Suprapubic skin (tissue), 4 donors: Measurements from ENCODE around the gene GAL3ST2. TPM values are rescaled to one million over a fixed set of nuclear protein-coding genes. Genes with fewer than 3 reads are reported as not detected.

ENCODE experiments used
- DNase-seq, 2 donors: peaks; one replicate each; pipeline ENCODE4 v3.0.0-alpha.2; 2019; ENCODE audit warnings: low spot score in 2 of 2
- H3K27ac ChIP-seq: fragments of 200-600 bp; sonication (generic); one replicate; pipeline ENCODE4 v1.5.1; 2019
- H3K27me3 ChIP-seq: fragments of 200-600 bp; sonication (generic); one replicate; pipeline ENCODE4 v1.5.1; 2019
- H3K36me3 ChIP-seq: fragments of 200-600 bp; sonication (generic); one replicate; pipeline ENCODE4 v1.5.1; 2019
- H3K4me1 ChIP-seq: fragments of 200-600 bp; sonication (generic); one replicate; pipeline ENCODE4 v1.5.1; 2019
- H3K4me3 ChIP-seq: fragments of 200-600 bp; sonication (generic); one replicate; pipeline ENCODE4 v1.5.1; 2019; ENCODE audit warnings: mild to moderate bottlenecking
- H3K9me3 ChIP-seq: fragments of 200-600 bp; sonication (generic); one replicate; pipeline ENCODE4 v1.5.1; 2019
- EP300 ChIP-seq: sonication (generic); formaldehyde crosslinking; IDR thresholded peaks from one replicate; pipeline ENCODE4 v1.6.1; 2017; ENCODE audit warnings: antibody characterized with exemption
- POLR2A ChIP-seq, 2 donors: fragments of 450-650 bp; IDR thresholded peaks; one replicate each; pipeline ENCODE4 v1.6.1; 2017; ENCODE audit warnings: antibody characterized with exemption in 2 of 2, mild to moderate bottlenecking in 2 of 2, moderate library complexity in 2 of 2
- POLR2AphosphoS5 ChIP-seq, 3 donors: sonication (generic); formaldehyde crosslinking; IDR thresholded peaks; one replicate each; pipeline ENCODE4 v1.6.1; 2017; ENCODE audit warnings: antibody characterized with exemption in 3 of 3
- WGBS: methylation state at CpG from one replicate; pipeline ENCODE4 v1.1.5; 2018; 5-methylcytosine and 5-hydroxymethylcytosine counted together
- total RNA-seq, 4 donors: library from RNA; depleted of rRNA; stranded (reverse); fragments of >200 nt; gene quantifications; one replicate each; pipeline ENCODE4 v1.1.0, GENCODE V29; 2016
- TF ChIP-seq, protein P1 (sequence below), 2 donors: fragments of 200-600 bp in 1 of 2; fragments of 450-650 bp in 1 of 2; sonication (generic) in 1 of 2; IDR thresholded peaks; one replicate each; pipeline ENCODE4 v1.5.1; 2016 to 2019; ENCODE audit warnings: antibody characterized with exemption in 2 of 2, mild to moderate bottlenecking in 1 of 2, moderate library complexity in 1 of 2

GAL3ST2 gene
- total RNA-seq, 4 donors from 2014 or later = not detected

DNA sequence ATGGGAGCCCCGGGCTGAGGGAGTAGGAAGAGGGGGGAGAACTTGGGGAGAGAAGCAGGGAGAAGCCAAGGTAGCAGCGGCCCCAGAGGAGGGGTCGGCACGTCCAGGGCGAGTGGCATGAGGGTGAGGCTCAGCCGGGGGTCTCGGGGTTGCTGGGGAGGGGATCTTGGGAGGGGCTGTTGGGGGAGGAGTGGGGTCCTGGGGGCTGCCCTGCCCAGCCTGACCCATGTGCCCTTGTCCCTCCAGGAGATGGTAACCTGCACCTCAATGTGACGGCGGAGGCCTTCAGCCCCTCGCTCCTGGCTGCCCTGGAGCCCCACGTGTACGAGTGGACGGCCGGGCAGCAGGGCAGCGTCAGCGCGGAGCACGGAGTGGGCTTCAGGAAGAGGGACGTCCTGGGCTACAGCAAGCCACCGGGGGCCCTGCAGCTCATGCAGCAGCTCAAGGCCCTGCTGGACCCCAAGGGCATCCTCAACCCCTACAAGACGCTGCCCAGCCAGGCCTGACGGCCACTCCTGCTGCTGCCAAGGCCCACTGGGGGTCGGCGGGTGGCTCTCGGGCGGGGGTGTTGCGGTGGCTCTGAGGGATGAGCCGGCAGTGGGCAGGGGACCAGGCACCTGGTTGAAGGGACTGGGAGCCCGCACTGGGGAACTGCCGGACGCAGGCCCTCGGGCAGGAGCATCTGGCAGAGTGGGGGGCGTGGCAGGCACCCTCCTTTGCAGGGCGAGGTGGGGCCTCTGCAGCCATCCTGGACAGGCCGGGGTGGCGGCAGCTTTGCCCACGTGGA, 9.0 kb upstream of the GAL3ST2 start:
- Histone ChIP-seq H3K27ac (no peak overlapping the region), H3K27me3 (no peaks in the 10 kb centered on the region), H3K4me3 (no peak overlapping the region), H3K4me1 (peaks cover 10% of the 10 kb centered on the region), H3K36me3 (peaks cover 13% of the 10 kb centered on the region), H3K9me3 (no peaks in the 10 kb centered on the region)
- no peak for TF ChIP-seq EP300
- no peak for TF ChIP-seq POLR2AphosphoS5 (IDR thresholded peaks at IDR 0.05)
- TF ChIP-seq, protein P1, sequence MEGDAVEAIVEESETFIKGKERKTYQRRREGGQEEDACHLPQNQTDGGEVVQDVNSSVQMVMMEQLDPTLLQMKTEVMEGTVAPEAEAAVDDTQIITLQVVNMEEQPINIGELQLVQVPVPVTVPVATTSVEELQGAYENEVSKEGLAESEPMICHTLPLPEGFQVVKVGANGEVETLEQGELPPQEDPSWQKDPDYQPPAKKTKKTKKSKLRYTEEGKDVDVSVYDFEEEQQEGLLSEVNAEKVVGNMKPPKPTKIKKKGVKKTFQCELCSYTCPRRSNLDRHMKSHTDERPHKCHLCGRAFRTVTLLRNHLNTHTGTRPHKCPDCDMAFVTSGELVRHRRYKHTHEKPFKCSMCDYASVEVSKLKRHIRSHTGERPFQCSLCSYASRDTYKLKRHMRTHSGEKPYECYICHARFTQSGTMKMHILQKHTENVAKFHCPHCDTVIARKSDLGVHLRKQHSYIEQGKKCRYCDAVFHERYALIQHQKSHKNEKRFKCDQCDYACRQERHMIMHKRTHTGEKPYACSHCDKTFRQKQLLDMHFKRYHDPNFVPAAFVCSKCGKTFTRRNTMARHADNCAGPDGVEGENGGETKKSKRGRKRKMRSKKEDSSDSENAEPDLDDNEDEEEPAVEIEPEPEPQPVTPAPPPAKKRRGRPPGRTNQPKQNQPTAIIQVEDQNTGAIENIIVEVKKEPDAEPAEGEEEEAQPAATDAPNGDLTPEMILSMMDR (IDR thresholded peaks at IDR 0.05) = no peak
- TF ChIP-seq POLR2A (IDR thresholded peaks at IDR 0.05) = no peak
- DNase-seq = no peak
- WGBS = 89% methylated on average over 6 of the region's 37 CpGs

DNA sequence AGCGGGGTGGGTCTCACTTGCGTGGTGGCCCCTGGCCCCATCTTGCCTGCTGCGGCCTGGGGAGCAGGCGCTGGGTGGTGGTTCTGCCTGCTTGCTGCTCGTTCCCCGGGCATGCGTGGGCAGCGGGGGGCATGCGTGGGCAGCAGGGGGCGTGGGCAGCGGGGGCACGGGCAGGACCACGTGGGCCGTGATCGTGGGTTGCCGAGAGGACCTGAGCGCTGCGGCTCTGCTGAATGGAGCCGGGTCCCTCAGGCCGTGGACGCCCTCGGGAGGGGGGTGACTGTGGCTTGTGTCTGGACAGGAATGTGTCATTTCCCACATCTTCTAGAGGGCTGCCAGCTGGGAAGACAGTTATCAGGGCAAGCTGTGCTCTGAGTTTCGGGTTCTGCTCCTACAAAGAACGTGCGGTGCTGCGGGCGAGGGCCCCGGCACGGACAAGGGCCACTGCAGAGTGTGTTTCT, 8.3 kb upstream of the GAL3ST2 start:
- no peak overlapping the region for H3K27ac ChIP-seq
- no peak for DNase-seq
- peaks cover 13% of the 10 kb centered on the region for H3K36me3 ChIP-seq
- WGBS = 64% methylated on average over 5 of the region's 29 CpGs
- H3K4me1 ChIP-seq = peaks cover 10% of the 10 kb centered on the region
- H3K4me3 ChIP-seq = no peak overlapping the region
- TF ChIP-seq EP300 (no peak), POLR2AphosphoS5 (IDR thresholded peaks at IDR 0.05) (no peak), POLR2A (IDR thresholded peaks at IDR 0.05) (no peak)
- TF ChIP-seq, protein P1 (IDR thresholded peaks at IDR 0.05) = no peak
- H3K9me3 ChIP-seq = no peaks in the 10 kb centered on the region
- H3K27me3 ChIP-seq = no peaks in the 10 kb centered on the region

DNA sequence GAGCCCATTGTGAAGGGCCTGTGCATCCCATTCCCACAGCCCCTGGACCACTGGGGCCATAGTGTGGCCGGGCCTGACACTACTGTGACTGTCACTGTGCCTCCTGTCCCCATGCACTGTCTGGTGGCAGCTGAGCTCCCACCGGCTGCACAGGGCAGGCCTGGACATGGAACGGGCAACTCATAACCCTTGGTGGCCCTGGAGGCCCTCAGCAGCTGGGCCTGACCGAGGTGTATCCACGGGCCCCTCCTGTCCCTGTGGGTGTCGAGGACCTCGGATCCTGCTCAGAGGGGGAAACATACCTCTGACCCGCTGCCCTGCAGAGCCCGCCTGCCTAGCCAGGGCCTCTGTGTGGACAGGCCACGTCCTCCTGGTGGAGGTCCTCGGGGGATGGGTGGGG, 7.8 kb upstream of the GAL3ST2 start:
- 82% methylated on average over 10 of the region's 11 CpGs for WGBS
- H3K36me3 ChIP-seq = peaks cover 13% of the 10 kb centered on the region
- H3K27me3 ChIP-seq = no peaks in the 10 kb centered on the region
- H3K4me1 ChIP-seq = peaks cover 10% of the 10 kb centered on the region
- H3K4me3 ChIP-seq = no peak overlapping the region
- no peak overlapping the region for H3K27ac ChIP-seq
- TF ChIP-seq POLR2A (IDR thresholded peaks at IDR 0.05) (no peak), POLR2AphosphoS5 (IDR thresholded peaks at IDR 0.05) (no peak), EP300 (no peak)
- TF ChIP-seq, protein P1 (IDR thresholded peaks at IDR 0.05) = no peak
- no peak for DNase-seq
- no peaks in the 10 kb centered on the region for H3K9me3 ChIP-seq

DNA sequence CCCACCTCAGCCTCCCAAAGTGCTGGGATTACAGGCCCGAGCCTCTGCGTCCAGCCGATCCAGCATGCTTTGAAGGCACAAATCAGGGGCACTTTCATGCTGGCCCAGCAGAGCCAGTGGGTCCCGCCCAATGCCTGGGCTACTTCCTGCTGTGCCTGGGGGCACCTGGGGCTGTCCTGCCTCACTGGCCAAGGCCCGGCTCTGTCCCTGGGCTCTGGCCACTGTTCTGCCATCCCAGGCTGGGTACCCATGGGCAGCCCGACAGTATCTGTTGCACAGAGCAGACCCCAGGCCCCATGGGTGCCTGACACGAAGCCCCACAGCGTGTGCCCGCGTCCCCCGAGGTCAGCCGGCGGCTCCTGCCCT, 6.8 kb upstream of the GAL3ST2 start:
- H3K27ac ChIP-seq = no peak overlapping the region
- peaks cover 13% of the 10 kb centered on the region for H3K36me3 ChIP-seq
- DNase-seq = no peak
- no peak for TF ChIP-seq POLR2AphosphoS5 (IDR thresholded peaks at IDR 0.05)
- TF ChIP-seq POLR2A (IDR thresholded peaks at IDR 0.05) = no peak
- TF ChIP-seq, protein P1 (IDR thresholded peaks at IDR 0.05) = no peak
- TF ChIP-seq EP300 = no peak
- H3K27me3 ChIP-seq = peaks cover 6% of the 10 kb centered on the region
- H3K4me3 ChIP-seq = no peak overlapping the region
- H3K4me1 ChIP-seq = peaks cover 10% of the 10 kb centered on the region
- H3K9me3 ChIP-seq = no peaks in the 10 kb centered on the region
- 97% methylated on average over 8 of the region's 13 CpGs for whole genome bisulfite sequencing

DNA sequence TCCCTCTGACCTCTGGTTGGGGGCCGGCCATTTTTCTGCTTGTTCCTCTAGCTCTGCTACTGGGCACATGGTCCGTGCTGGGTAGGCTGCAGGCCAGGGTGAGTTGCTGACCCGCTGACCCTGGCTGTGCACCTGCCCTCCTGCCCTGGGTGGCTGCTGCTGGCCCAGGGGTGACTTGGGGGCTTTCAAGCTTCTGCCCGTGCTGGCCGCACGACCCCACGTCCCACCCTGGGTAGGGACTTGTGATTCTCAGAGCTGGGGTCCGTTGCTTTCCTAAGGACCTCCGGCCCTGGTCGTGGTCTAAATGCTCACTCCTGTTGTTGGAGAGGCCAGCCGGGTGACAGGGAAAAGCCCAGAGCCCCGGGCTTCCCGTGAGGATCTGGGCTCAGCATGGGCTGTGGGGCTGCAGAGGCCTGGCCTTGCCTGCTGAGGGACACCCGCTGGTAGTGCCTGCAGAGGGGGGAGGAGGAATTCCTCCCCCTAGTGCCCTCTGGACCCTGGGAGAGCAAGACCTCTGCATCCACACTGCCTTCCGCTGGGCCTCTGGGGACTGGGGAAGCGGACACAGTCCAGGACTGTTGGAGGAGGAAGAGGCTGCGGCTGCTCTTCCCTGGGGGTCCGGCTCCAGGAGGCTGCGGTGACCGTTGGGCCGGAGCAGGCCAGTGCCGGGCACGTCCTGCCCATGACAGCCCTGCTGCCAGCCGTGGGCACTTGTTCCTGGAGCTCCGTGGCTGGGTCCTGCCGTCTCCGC, 6.3 kb upstream of the GAL3ST2 start:
- 86% methylated on average over 17 of the region's 27 CpGs for WGBS
- Histone ChIP-seq H3K9me3 (no peaks in the 10 kb centered on the region), H3K4me1 (peaks cover 10% of the 10 kb centered on the region), H3K27me3 (peaks cover 10% of the 10 kb centered on the region), H3K4me3 (no peak overlapping the region), H3K27ac (no peak overlapping the region), H3K36me3 (peaks cover 13% of the 10 kb centered on the region)
- no peak for DNase-seq
- TF ChIP-seq, protein P1 (IDR thresholded peaks at IDR 0.05) = no peak
- TF ChIP-seq EP300 (no peak), POLR2A (IDR thresholded peaks at IDR 0.05) (no peak), POLR2AphosphoS5 (IDR thresholded peaks at IDR 0.05) (no peak)
